ENCODE results near the gene ANKRD52.
"Not testable (repeated sequence)": the region's sequence is repeated elsewhere in the genome, so short reads cannot be mapped to it uniquely, and the experiment has no call there.

The ANKRD52 gene

DNA sequence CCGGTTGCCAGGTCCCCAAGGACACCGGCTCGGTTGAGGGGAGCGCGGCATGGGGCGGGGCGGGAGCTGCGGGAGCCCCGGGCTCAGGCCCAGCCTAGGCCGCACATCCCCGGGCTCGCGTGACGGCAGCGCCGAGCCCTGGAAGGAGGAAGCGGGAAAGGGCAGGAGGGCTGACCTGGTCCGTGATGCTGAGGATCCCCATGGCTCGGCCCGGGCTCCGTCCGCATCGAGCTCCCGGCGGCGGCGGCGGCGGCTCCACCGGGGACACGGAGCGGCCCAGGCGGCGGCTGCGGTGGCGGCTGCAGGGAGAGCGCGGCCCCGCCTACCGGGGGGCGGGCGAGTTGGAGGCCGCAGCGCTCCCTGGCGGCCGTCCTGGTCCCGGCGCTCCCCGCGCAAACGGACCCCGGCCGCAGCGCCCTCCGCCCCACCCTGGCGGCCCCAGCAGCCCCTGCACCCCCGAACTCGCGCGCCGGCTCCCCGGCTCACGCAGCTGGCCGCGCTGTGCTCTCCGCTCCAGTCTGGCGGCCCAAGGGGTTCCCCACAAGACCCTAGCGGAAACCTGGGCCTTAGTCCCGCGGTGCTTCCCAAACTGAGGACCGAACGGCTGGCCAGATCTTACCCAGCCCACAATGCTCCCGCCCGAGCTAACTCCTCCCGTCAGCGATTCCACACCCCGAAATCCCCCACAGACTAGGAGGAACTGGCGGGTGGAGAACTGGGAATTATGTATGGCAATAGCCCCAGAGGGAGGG, at the start of gene ANKRD52:
Gene ANKRD52 (minus strand): TSS at position 317 of the 752 bp plus-strand sequence. CDS start 115 bp downstream, at position 202.
- peak; percentile 69 for DNase-seq (ENCODE audit: low spot score)

DNA sequence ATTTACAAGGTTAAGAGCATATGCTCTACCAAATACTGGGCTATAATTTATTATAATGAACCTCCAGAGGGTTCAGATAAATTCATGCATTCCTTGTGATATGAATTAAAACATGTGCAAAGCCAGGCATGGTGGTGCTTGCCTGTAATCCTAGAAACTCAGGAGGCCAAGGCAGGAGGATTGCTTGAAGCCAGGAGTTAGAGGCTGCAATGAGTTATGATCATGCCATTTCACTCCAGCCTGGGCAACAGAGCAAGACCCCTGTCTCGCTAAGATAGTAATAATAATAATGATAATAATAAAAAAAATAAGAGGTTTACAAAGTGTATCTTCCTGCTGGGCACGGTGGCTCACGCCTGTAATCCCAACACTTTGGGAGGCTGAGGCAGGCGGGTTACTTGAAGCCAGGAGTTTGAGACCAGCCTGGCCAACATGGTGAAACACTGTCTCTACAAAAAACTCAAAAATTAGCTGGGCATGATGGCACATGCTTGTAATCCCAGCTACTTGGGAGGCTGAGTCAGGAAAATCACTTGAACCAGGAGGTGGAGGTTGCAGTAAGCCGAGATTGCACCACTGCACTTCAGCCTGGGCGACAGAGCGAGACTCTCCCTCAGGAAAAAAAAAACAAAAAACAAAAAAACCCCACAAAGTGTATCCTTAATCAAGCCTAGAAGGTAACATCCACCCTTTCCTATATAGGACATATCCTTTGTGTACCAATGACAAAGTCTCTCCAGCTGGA, 49.2 kb upstream of the ANKRD52 start:
- no peak for DNase-seq (ENCODE audit: low spot score)

DNA sequence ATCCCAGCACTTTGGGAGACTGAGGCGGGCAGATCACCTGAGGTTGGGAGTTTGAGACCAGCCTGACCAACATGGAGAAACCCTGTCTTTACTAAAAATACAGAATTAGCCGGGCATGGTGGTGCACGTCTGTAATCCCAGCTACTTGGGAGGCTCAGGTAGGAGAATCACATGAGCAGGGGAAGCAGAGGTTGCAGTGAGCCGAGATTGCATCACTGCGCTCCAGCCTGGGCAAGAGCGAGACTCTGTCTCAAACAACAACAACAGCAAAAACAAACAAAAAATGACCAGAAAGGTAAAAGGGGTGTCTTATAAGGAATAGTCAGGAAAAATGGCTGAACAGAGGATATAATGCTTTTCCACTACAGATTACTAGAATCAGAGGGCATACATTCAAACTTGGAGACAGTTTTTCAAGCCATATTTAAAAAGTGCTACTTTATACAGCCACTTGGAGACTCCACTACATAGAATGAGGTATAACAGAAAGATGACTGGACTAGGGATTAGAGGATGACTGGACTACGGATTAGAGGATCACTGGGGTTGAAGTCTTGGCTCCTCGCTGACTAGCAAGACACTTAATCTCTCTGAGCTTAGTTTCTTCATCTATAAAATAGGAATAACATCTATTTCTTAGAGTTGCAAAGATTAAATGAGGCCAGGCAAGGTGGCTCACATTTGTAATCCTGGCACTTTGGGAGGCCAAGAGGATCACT, 46.8 kb upstream of the ANKRD52 start:
- no peak for DNase-seq (ENCODE audit: low spot score)

DNA sequence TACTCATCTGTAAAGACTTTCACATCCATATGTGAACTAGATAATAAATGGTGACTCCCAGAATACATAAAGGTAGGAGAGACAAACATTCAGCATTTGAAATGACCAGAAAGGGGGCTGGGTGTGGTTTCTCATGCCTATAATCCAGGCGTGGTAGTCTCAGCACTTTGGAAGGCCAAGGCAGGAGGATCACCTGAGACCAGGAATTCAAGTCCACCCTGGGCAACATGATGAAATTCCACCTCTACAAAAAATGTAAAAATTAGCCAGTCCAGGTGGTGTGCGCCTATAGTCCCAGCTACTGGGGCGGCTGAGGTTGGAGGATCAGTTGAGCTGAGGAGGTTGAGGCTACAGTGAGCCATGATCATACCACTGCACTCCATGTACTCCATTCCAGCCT, 46.1 kb upstream of the ANKRD52 start:
- no peak for DNase-seq (ENCODE audit: low spot score)

DNA sequence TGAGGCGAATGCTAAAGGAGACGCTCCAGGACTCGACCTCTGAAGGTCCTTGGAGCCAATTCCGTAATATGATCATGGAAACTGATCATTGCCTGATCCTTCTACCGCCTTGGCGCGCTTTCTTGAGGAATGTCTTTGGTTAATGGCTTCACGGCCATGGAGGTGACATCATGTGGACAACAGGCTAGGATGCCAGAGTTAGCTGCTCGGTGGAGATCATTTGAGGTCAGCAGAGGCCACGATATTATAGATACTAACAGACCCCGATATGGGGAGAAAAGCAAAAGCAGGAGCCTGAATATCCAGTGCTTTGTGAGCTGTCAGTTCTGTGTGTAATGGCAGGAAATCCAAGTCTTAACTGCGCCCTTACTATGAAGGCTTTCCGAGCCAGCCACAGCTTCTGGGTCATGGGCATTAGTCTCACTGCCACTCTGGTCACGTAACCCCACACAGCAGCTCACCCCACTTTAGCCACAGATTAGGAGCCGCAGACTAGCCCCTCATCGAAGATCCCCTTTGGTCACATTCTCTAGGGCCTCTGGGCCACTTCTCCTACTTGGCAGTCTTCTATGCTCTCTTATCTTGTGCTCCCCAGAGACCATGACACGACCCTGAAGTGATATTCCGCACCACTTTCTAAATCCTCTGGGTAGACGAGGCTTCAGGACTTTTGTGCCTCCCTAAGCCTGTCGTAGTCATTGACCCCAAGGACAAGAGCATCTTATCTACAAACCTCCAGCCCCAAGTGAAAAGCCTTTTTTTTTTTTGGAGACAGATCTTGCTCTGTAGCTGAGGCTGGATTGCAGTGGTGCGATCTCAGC, 42.7 kb upstream of the ANKRD52 start:
- no peak for DNase-seq (ENCODE audit: low spot score)

DNA sequence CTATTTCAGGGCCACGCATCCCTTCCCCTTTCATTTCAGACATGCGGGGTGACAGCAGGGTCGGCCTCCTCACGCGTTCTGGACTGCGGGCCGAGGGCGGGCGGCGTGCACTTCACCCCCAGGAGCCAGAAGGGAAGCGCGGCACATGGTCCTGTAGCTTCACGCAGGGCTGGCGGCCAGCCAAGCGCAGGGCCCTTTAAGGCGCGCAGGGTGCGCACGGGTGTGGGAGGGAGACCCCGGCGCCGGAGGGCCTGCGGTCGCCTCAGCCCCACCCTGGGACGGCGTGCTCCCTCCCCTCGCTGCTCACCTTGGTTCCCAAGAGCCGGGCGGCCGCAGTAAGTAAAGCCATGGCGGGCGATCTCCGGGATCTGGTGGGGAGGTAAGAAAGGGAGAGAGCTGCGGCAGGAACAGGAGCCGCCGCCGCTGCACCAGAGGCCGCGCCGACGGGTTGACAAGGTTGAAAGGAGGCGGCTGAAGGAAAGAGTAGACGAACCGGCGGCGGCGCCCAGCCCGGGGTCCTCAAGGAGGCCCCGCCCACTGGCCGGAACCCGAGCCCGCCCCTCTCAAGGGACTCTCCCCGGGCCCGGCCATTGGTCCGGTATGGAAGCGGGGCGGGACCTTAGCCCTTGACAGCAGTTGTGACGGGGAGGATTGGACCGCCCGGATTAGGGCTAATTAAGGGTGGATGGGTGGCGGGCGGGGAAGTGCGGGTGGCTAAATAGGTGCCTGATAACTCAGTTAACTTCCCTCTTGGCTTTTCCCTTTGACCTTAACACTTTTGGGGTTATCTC, 41.9 kb upstream of the ANKRD52 start, which contains the start of gene CS:
Gene CS (minus strand): TSS at position 478 of the 791 bp plus-strand sequence. CDS start 129 bp downstream, at position 349.
- peak; percentile 99 for DNase-seq (ENCODE audit: low spot score)

DNA sequence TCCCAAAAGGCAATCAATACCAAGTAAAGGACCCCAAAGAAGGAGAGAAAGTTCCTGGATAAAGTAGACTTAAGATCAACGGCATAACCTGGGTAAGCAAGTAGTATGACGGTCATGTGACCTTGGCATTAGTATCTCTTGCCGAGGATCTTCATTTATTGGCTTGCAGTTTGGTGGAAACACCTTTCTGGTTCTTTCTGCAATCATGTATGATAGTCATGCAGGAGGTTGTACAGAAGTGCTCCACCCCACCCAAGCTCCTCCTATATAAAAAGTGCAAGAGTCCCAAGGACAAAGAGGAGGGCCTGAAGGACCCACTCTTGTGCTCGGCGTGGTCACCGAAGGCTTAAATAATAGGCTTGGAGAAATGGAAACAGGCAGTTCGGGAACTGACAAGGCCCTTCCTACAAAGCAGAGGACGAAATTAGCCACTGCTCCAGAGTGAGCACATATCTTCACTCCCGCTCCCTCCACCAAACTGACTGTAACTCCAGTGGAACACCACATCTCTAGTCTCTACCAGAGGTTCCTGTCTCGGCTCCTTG, 41.2 kb upstream of the ANKRD52 start:
- peak; percentile 31 for DNase-seq (ENCODE audit: low spot score)

DNA sequence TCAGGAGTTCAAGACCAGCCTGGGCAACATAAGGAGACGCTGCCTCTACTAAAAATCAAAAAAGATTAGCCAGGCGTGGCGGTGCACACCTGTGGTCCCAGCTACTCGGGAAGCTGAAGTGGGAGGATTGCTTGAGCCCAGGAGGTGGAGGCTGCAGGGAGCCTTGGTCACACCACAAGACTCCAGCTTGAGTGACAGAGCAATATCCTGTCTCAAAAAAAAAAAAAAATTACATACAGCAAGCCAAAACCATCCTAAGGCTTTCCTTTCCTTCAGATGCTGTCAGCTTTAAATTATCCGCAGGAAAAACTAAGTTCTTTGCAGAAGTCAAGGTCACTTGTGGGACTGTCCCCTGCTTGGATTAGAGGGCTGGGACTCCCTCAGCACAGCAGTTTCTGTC, 40.6 kb upstream of the ANKRD52 start:
- DNase-seq (ENCODE audit: low spot score), result no peak

DNA sequence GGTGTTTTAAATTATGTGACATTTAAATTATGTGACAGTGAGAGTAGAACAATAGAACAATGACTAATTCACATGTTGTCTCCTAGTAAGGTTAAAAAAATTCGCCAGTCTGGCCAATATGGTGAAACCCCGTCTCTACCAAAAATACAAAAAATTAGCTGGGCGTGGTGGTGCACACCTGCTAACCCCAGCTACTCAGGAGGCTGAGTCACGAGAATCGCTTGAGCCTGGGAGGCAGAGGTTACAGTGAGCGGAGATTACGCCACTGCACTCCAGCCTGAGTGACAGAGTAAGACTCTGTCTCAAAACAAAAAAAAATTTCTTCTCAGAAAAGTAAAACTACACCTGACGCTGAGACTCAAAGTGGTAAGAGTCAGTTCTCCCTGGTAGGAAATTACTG, 39.2 kb upstream of the ANKRD52 start:
- no peak for DNase-seq (ENCODE audit: low spot score)

DNA sequence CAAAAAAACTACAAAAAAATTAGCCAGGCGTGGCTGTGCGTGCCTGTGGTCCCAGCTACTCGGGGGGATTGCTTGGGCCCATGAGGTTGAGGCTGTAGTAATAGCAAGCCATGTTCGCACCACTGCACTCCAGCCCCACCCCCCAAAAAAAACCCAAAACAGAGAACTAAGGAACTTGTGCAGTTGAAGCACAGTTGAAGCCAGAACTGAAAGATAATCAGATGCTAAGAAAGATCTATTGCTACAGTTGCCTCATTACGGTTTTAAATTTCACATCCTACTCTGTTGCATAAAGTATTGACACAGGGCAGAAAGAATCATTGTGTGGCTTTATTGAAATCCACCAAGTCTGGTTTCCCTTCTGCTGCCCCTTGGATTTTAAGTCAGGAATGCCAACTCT, 38.1 kb upstream of the ANKRD52 start:
- no peak for DNase-seq (ENCODE audit: low spot score)

DNA sequence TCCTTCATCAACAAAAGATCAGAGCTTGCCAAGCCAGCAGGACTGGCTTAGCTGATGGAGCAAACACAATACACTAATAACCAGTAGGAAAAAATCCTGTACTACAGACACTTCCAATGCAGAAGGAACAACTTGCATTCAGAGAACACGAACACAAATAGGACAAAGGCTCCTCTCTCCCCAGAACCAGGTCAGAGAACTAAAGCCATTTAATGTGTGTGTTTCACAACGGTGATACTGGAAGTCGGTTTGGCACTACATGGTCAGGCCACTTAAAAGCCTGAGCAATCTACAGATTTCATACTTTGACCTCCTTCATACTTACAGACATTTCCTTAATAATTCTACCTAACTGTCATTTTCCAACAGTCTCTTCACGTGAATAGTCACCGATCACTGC, 35.6 kb upstream of the ANKRD52 start:
- no peak for DNase-seq (ENCODE audit: low spot score)

DNA sequence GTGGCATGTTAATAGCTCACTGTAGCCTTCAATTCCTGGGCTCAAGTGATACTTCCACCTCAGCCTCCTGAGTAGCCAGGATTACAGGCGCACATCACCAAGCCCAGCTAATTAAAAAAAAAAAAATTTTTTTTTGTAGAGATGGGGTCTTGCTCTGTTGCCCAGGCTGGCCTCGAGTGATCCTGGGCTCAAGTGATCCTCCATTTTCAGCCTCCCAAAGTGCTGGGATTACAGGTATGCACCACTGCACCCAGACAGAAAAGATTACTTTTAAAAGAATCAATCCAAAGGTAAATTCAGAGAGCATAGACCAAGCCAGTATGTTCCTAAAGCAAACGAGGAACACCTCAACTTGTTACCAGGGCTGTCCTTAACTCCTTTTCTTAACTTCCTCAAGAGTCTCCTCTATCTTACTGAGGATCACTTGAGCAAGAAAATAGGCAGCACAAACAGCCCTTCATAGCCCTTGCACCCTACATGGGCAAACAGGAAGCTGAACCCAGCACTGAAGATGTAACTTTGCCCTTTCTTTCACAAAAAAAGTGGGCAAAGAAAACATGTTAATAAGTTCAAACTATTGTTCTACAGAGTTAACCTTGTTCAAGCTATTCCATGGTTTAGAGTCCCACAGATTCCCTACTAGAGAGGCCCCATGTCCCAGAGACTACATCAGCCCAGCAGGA, 30.7 kb upstream of the ANKRD52 start:
- no peak for DNase-seq (ENCODE audit: low spot score)

DNA sequence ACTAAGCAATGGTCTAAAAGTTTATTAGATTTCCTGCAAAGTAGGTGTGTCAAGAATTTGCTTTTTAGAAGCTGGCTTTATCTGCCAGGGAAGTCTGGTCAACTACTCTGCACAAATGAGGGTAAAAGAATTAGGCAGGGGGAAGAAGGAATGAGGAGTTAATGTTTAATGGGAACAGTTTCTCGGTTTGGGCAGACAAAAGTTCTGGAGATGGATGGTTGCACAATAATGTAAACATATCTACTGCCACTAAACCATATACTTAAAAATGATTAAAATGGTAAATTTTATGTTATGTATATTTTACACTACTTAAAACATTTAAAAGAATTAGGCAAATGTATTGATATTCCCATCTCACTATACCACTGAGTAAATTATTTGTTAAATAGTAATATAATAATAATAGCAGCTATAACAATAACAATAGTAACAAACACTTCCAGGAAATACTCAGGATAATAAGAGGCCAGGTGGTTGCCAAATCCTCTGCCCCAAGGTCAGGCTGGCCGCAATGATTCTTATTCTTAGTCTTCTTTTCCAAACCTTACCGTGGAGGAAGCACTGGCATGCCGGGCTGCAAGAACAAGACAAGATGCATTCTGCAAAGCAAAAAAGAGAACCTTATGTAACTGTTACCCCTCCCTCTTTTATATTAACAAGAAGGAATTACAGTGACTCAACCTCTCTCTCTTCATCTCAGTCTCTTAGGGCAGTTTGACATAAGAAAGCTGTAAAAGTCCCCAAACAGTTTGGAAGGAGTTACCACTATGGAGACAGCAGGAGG, 28.1 kb upstream of the ANKRD52 start:
- no peak for DNase-seq (ENCODE audit: low spot score)

DNA sequence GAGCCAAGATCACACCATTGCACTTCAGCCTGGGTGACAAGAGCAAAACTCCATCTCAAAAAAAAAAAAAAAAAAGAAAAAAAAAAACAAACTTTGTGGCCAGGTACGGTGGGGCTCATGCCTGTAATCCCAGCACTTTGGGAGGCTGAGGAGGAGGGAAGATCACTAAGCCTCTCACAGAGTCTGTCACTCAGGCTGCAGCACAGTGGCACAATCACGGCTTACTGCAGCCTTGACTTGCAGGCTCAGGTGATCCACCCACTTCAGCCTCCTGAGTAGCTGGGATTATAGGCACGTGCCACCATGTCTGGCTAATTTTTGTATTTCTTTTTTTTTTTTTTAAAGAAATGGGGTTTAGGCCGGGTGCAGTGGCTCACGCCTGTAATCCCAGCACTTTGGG, 26.1 kb upstream of the ANKRD52 start:
- DNase-seq (ENCODE audit: low spot score), result not testable (repeated sequence)

DNA sequence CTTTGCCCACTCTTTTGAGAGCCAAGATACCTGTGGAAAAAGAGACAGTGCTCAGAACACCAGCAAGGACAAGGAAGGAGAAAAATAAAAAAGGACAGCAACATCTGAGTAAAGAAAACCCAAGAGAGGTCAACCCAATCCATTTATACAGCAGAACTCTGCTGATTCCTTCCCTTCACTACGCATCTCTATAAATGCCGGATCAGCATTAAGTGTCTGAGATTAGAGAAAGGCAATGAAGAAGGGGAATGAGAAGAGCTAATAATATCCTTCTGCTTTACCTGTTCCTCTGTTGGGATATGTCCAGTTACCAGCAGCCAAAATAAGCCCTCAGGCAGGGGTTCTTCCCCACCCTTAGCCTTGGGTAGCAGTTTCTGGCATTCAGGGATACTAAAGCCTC, 24.4 kb upstream of the ANKRD52 start:
- DNase-seq (ENCODE audit: low spot score), result no peak

DNA sequence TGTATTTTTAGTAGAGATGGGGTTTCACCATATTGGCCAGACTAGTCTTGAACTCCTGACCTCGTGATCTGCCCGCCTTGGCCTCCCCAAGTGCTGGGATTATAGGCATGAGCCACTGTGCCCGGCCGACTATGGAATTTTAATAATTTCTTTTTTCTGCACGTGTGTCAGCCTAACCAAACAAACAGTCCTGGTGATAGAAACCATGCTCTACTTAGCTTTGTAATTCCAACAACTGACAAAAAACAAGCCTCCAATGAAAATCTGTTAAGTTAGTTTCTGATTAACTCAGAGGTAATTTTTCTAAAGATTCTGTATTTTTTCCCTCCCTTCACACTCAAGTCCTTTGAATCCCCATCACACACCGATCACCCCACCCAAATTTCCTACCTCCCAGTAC, 23.8 kb upstream of the ANKRD52 start:
- no peak for DNase-seq (ENCODE audit: low spot score)

DNA sequence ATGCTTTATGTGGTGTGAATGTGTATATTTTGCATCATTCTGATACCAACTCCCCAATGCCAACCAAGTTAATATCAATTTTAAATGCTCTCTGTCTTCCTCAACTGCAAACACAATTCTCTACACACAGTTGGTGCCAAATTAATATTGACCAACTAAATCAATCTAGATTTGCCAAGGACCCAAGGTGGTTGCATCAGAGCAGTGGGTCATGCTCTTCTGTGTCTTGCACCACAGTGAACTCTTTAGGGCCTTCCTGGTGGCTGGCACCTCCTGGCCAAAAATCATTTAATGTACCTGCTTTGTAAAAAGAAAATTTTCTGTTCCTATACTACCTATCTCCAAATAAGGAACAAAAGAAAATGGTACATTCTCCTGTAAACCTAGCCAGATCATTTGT, 22.7 kb upstream of the ANKRD52 start:
- no peak for DNase-seq (ENCODE audit: low spot score)

DNA sequence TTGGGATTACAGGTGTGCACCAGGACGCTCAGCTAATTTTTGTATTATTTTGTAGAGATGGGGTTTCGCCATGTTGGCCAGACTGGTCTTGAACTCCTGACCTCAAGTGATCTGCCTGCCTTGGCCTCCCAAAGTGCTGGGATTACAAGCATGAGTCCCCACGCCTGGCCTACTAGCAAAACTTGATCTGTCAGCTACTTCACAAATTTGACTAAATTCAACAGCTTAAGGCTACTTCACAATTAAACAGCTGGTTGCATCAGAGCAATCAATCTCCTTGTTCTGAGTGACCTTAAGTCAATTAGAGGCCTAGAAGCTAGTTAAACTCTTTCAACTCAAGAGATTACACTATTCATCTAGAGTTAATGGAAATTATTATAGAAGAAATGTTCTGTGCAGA, 20.7 kb upstream of the ANKRD52 start:
- no peak for DNase-seq (ENCODE audit: low spot score)

DNA sequence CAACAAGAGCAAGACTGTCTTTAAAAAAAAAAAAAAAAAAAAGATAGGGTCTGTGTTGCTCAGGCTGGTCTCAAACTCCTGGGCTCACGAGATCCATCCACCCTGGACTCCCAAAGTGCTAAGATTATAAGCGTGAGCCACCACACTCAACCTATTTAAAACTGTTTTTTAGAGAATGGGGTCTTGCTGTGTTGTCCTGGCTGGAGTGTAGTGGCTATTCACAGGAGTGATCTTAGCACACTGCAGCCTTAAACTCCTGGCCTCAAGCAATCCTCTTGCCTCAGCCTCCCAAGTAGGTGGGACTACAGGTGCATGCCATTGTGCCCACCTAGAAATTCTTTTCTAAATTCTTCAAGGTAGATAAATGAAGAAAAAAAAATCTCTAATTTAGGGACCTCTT, 16.1 kb upstream of the ANKRD52 start:
- no peak for DNase-seq (ENCODE audit: low spot score)
